HepG2 (cell line): Measurements from ENCODE around the gene LATS2. TPM values are rescaled to one million over a fixed set of nuclear protein-coding genes. Genes with fewer than 3 reads are reported as not detected.
A peak's percentile ranks its signal among the peaks of the same experiment; 100 is the strongest.

Experiments
- ATAC-seq: fragments of 200-7000 bp; cut with Tn5 transposase; 3 replicates; pipeline ENCODE4 v1.9.1; 2020; ENCODE audit warnings: mild to moderate bottlenecking, moderate library complexity
- BruUV-seq: library from RNA; stranded (reverse); fragments of 400-500 nt; replicated peaks from 2 replicates; lab custom pipeline; 2021; lab: Mats Ljungman, UMichigan
- CTCF ChIA-PET: fragments of 300-600 bp; formaldehyde crosslinking; extraction: SDS; loops from one replicate; lab custom pipeline; 2021; ENCODE audit warnings: low total read pairs, inconsistent platforms, low intra/inter-chr PET ratio; lab: Yijun Ruan, JAX
- POLR2A ChIA-PET: fragments of 350-600 bp; sonication (Branson Sonifier 250); formaldehyde crosslinking; loops from one replicate; lab custom pipeline; 2020; ENCODE audit warnings: antibody characterized with exemption, inconsistent platforms; lab: Yijun Ruan, JAX
- DNase-seq: peaks from one replicate; pipeline ENCODE4 v3.0.0-alpha.2; 2015; ENCODE audit warnings: low spot score
- FAIRE-seq: peaks from 3 replicates; lab custom pipeline; 2011; peaks lifted over from hg19 to GRCh38; lab: Jason Lieb, UNC
- H2AFZ ChIP-seq: one replicate; pipeline ENCODE4 v1.6.1; 2011; ENCODE audit warnings: low read length, inconsistent platforms
- H3K27ac ChIP-seq: fragments of 300-600 bp; 3 replicates; pipeline ENCODE4 v1.8.0; 2011; ENCODE audit warnings: mixed run types, mild to moderate bottlenecking, mixed read lengths, low read length, inconsistent platforms; ENCODE audit not compliant: insufficient read depth; ENCODE audit errors: extremely low read length
- H3K27me3 ChIP-seq, 2 experiments: fragments of 200-600 bp in 1 of 2; 2 replicates in 1 of 2; 3 replicates in 1 of 2; pipeline versions ENCODE4 v1.6.0 to v1.8.0; 2011; ENCODE audit warnings: low read length in 2 of 2, mild to moderate bottlenecking in 2 of 2, moderate library complexity in 2 of 2, inconsistent platforms in 1 of 2; ENCODE audit not compliant: insufficient read depth in 2 of 2, control insufficient read depth in 1 of 2
- H3K36me3 ChIP-seq, 2 experiments: fragments of 200-600 bp in 1 of 2; replicated peaks in 1 of 2; 2 replicates in 1 of 2; 3 replicates in 1 of 2; pipeline versions ENCODE4 v1.5.1 to v1.8.0; 2011; ENCODE audit warnings: low read length in 2 of 2, inconsistent platforms in 1 of 2; ENCODE audit not compliant: insufficient read depth in 2 of 2, control insufficient read depth in 1 of 2
- H3K4me1 ChIP-seq: 2 replicates; pipeline ENCODE4 v1.5.1; 2012; ENCODE audit warnings: low read length, inconsistent platforms; ENCODE audit not compliant: insufficient read depth
- H3K4me2 ChIP-seq: 2 replicates; pipeline ENCODE4 v1.6.0; 2011; ENCODE audit warnings: low read depth, low read length, inconsistent platforms
- H3K4me3 ChIP-seq, 3 experiments: fragments of 200-600 bp in 1 of 3; sonication (generic), shearing (Covaris generic) in 1 of 3; replicated peaks in 1 of 3; 2 replicates each; pipeline ENCODE4 v1.5.1; 2011 to 2016; ENCODE audit warnings: low read length in 3 of 3, inconsistent platforms in 2 of 3, low read depth in 2 of 3, mild to moderate bottlenecking in 2 of 3, control low read depth in 1 of 3, mixed read lengths in 1 of 3; ENCODE audit not compliant: insufficient read depth in 1 of 3
- H3K79me2 ChIP-seq: one replicate; pipeline ENCODE4 v1.6.1; 2011; ENCODE audit warnings: low read length, inconsistent platforms; ENCODE audit not compliant: insufficient read depth
- H3K9ac ChIP-seq: 2 replicates; pipeline ENCODE4 v1.6.0; 2011; ENCODE audit warnings: mild to moderate bottlenecking, low read depth, low read length, inconsistent platforms; ENCODE audit not compliant: insufficient read depth
- H3K9me3 ChIP-seq: 2 replicates; pipeline ENCODE4 v1.5.1; 2012; ENCODE audit warnings: mild to moderate bottlenecking, low read length
- H4K20me1 ChIP-seq: 2 replicates; pipeline ENCODE4 v1.6.0; 2011; ENCODE audit warnings: inconsistent platforms, mild to moderate bottlenecking, low read length, moderate library complexity; ENCODE audit not compliant: insufficient read depth
- ARNTL ChIP-seq: sonication (generic); formaldehyde crosslinking; IDR thresholded peaks from 2 replicates; pipeline ENCODE4 v1.4.0; 2020; ENCODE audit warnings: mild to moderate bottlenecking, missing genetic modification reagents
- HES4 ChIP-seq: sonication (generic); formaldehyde crosslinking; IDR thresholded peaks from 2 replicates; pipeline ENCODE4 v1.9.0; 2021; ENCODE audit warnings: mild to moderate bottlenecking, missing genetic modification reagents, borderline replicate concordance
- NCOA2 ChIP-seq: sonication (generic); formaldehyde crosslinking; IDR thresholded peaks from 2 replicates; pipeline ENCODE4 v1.8.0; 2022; ENCODE audit warnings: inconsistent platforms
- RBM22 ChIP-seq: fragments of 200-400 bp; formaldehyde crosslinking; optimal IDR thresholded peaks from 2 replicates; pipeline ENCODE3; 2017; ENCODE audit warnings: mild to moderate bottlenecking, low read length, moderate library complexity
- ZNF234 ChIP-seq: sonication (generic); formaldehyde crosslinking; conservative IDR thresholded peaks from 2 replicates; pipeline ENCODE4 v1.5.1; 2020; ENCODE audit warnings: mild to moderate bottlenecking, missing genetic modification reagents
- WGBS: methylation state at CpG from one replicate; pipeline ENCODE4 v1.1.6; 2017; ENCODE audit warnings: low lambda C conversion rate; 5-methylcytosine and 5-hydroxymethylcytosine counted together
- in situ Hi-C: cut with HindIII; loops from 2 replicates; pipeline ENCODE4 v1.10.0; 2017; ENCODE audit warnings: low pct_unique_long_range_greater_than_20kb; ENCODE audit not compliant: extremely low pct_ligation_motif_present
- intact Hi-C: fragments of 100-400 bp; cut with micrococcal nuclease; formaldehyde crosslinking; loops from one replicate; pipeline ENCODE4 v1.10.0; 2022; ENCODE audit not compliant: unreplicated experiment
- polyA plus RNA-seq, 8 experiments: library from polyadenylated mRNA; depleted of rRNA in 3 of 8; stranded (reverse) in 7 of 8; unstranded in 1 of 8; fragments of >200 nt; fragmentation: Illumina TruSeq in 4 of 8; extraction: Trizol in 4 of 8; gene quantifications; 2 replicates each; pipeline versions ENCODE4 v1.2.1 to v1.2.3, GENCODE V29; 2011 to 2016; ENCODE audit warnings: low read depth in 4 of 8, missing spikeins in 1 of 8, mixed read lengths in 1 of 8; ENCODE audit not compliant: insufficient read depth in 1 of 8
- total RNA-seq, 5 experiments: library from RNA; depleted of rRNA; stranded (reverse); fragments of >200 nt; fragmentation: Illumina TruSeq; extraction: Trizol; gene quantifications; 2 replicates each; pipeline ENCODE4 v1.2.3, GENCODE V29; 2016; ENCODE audit warnings: low read depth in 1 of 5
- TF ChIP-seq, protein P1 (sequence below): IDR thresholded peaks from 2 replicates; pipeline ENCODE4 v1.6.1; 2016
- TF ChIP-seq, protein P2 (sequence below): sonication (generic); formaldehyde crosslinking; IDR thresholded peaks from 2 replicates; pipeline ENCODE4 v1.5.0; 2020; ENCODE audit warnings: mild to moderate bottlenecking, missing genetic modification reagents

The LATS2 gene
- total and polyA plus RNA-seq, 2 of the 13 experiments (the other 11 are each of a cell fraction or from before 2014, with no cell fraction given), result 7.3 to 8.5 TPM

DNA sequence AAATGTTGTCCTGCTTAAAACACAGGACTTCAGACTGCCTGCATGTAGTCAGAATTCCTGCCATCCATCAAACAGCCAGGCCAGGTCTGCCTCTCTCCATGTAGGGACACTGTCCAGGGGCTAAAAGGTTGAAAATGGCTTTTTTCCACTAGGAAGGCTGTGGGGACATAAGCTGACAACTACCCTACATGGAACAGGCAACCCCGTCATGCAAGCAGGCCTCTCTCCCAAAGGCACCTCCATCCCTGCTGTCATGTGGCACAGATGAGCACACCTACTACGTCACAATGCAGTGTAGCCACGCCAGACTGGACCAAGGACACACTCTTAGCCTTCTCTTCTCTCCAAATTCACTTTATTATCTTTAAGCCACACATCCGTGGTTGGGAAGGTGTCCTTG lies 40.8 kb downstream of the LATS2 start:
- CTCF ChIA-PET, result no interaction called here
- no peak overlapping the region for H3K9ac ChIP-seq

DNA sequence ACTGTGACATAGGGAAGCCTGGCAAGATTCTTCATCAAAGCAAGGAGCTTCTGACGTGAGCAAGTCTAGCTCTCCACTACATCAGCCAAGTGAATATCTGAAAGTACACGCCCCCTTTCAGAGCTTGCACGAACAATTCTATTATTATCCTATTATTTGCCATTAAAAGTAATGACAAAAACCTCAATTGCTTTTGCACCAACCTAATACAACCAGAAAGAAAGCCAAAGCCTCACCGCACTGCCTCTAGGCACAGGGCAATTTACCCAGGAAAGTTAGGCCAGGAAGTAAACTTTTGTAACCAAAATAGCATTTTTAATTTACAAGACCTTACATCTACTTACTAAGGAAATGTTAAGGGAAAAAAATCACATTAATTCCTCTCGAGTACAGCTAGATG lies 41.2 kb downstream of the LATS2 start:
- ChIA-PET CTCF (no interaction called here), POLR2A (no interaction called here)
- Histone ChIP-seq H3K9ac (no peak overlapping the region), H3K79me2 (peaks cover 34% of the 10 kb centered on the region), H3K4me1 (peaks cover 65% of the 10 kb centered on the region), H3K27ac (no peak overlapping the region), H3K27me3 (no peaks in the 10 kb centered on the region), H3K4me3 (no peak overlapping the region), H3K36me3 (peaks cover 4 to 6% of the 10 kb centered on the region in 2 experiments; a peak in 3 of 5 replicates), H3K4me2 (no peak overlapping the region), H2AFZ (no peak overlapping the region), H3K9me3 (no peaks in the 10 kb centered on the region), H4K20me1 (peaks cover 15% of the 10 kb centered on the region; the same call in 1 of the 2 replicates)
- intact Hi-C loops, result loop anchor here (5.0 kb wide), 1 partner anchor 78 kb away; no protein-coding TSS in a partner anchor
- no TSS peak for BruUV-seq
- ATAC-seq (no peak), FAIRE-seq (no peak), DNase-seq (no peak)
- 95% methylated on average over 5 of the region's 5 CpGs for WGBS
- in situ Hi-C loops, result no loop called here
- TF ChIP-seq ZNF234, result no peak
- TF ChIP-seq, protein P1, sequence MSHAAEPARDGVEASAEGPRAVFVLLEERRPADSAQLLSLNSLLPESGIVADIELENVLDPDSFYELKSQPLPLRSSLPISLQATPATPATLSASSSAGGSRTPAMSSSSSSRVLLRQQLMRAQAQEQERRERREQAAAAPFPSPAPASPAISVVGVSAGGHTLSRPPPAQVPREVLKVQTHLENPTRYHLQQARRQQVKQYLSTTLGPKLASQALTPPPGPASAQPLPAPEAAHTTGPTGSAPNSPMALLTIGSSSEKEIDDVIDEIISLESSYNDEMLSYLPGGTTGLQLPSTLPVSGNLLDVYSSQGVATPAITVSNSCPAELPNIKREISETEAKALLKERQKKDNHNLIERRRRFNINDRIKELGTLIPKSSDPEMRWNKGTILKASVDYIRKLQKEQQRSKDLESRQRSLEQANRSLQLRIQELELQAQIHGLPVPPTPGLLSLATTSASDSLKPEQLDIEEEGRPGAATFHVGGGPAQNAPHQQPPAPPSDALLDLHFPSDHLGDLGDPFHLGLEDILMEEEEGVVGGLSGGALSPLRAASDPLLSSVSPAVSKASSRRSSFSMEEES (CRISPR knock-in tag), result no peak
- TF ChIP-seq ARNTL (CRISPR knock-in tag), result no peak
- TF ChIP-seq, protein P2, sequence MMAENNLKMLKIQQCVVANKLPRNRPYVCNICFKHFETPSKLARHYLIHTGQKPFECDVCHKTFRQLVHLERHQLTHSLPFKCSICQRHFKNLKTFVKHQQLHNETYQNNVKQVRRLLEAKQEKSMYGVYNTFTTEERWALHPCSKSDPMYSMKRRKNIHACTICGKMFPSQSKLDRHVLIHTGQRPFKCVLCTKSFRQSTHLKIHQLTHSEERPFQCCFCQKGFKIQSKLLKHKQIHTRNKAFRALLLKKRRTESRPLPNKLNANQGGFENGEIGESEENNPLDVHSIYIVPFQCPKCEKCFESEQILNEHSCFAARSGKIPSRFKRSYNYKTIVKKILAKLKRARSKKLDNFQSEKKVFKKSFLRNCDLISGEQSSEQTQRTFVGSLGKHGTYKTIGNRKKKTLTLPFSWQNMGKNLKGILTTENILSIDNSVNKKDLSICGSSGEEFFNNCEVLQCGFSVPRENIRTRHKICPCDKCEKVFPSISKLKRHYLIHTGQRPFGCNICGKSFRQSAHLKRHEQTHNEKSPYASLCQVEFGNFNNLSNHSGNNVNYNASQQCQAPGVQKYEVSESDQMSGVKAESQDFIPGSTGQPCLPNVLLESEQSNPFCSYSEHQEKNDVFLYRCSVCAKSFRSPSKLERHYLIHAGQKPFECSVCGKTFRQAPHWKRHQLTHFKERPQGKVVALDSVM (CRISPR knock-in tag), result no peak
- TF ChIP-seq NCOA2, result no peak

More for the DNA sequence above, 40.8 kb downstream of the LATS2 start:
- Histone ChIP-seq H3K27ac (no peak overlapping the region), H3K79me2 (peaks cover 37% of the 10 kb centered on the region), H3K9me3 (no peaks in the 10 kb centered on the region), H3K27me3 (no peaks in the 10 kb centered on the region), H3K4me1 (peaks cover 61% of the 10 kb centered on the region), H3K36me3 (peaks cover 6 to 8% of the 10 kb centered on the region in 2 experiments; a peak in 3 of 5 replicates), H3K4me3 (no peak overlapping the region), H4K20me1 (peaks cover 15% of the 10 kb centered on the region; the same call in 1 of the 2 replicates), H2AFZ (no peak overlapping the region), H3K4me2 (no peak overlapping the region)
- WGBS, result 100% methylated on average over 4 of the region's 4 CpGs
- no peak for FAIRE-seq
- intact Hi-C loops, result loop anchor here (5.0 kb wide), 1 partner anchor 78 kb away; no protein-coding TSS in a partner anchor
- no peak for DNase-seq
- BruUV-seq, result no TSS peak
- POLR2A ChIA-PET, result no interaction called here
- in situ Hi-C loops, result no loop called here
- TF ChIP-seq RBM22 (peak; percentile 59), HES4 (CRISPR knock-in tag) (no peak)
- ATAC-seq, result no peak
